ENCODE results near the gene ATP5MC2.
A peak's percentile ranks its signal among the peaks of the same experiment; 100 is the strongest.
"Not testable (repeated sequence)": the region's sequence is repeated elsewhere in the genome, so short reads cannot be mapped to it uniquely, and the experiment has no call there.

The ATP5MC2 gene

DNA sequence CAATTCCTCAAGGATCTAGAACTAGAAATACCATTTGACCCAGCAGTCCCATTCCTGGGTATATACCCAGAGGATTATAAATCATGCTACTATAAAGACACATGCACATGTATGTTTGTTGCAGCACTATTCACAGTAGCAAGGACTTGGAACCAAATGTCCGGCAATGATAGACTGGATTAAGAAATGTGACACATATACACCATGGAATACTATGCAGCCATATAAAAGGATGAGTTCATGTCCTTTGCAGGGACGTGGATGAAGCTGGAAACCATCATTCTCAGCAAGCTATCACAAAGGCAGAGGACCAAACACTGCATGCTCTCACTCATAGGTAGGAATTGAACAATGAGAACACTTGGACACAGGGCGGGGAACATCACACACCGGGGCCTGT, 29.6 kb downstream of the ATP5MC2 start:
- DNase-seq (ENCODE audit: low spot score): not testable (repeated sequence)

DNA sequence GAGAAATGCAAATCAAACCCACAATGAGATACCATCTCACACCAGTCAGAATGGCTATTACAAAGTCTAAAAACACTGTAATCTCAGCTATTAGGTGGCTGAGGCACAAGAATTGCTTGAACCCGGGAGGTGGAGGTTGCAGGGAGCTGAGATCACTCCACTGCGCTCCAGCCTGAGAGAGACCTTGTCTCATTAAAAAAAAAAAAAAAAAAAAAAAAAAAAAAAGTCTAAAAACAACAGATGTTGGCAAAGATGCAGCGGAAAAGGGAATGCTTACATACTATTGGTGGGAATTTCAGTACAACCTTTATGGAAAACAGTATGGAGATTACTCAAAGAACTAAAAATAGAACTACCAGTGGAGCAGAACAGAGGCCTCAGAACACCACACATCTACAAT, 30.7 kb downstream of the ATP5MC2 start:
- DNase-seq (ENCODE audit: low spot score): no peak

GRCh38 chr12:53644133-53644532, 31.8 kb downstream of the ATP5MC2 start:
- DNase-seq (ENCODE audit: low spot score): no peak

DNA sequence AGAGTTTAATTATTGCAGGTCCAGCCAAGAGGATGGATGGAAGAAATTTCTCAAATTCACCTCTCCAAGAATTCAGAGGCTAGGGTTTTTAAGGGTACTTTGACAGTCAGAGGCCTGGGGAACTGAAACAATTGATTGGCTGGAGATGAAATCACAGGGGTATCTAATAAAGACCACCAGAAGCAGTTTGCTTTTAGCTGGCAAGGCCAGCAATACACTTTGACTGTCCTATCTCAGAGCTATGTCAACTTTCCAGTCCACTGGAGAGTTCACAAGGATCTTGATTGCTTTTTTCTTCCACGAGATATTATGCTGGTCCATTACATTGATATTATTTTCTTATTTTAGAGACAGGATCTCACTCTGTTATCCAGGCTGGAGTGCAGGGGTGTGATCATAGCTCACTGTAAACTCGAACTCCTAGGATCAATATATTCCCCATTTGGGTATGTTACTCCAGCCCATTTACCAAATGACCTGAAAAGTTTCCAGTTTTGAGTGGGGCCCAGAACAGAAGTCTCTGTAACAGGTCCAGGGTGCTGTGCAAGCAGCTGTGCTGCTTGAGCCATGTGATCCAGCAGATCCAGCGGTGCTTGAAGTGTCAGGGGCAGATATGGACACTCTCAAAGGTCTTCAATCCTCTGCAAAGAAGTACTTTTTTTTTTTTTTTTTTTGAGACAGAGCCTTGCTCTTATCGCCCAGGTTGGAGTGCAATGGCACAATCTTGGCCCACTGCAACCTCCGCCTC, 32.5 kb downstream of the ATP5MC2 start:
- DNase-seq (ENCODE audit: low spot score): no peak

DNA sequence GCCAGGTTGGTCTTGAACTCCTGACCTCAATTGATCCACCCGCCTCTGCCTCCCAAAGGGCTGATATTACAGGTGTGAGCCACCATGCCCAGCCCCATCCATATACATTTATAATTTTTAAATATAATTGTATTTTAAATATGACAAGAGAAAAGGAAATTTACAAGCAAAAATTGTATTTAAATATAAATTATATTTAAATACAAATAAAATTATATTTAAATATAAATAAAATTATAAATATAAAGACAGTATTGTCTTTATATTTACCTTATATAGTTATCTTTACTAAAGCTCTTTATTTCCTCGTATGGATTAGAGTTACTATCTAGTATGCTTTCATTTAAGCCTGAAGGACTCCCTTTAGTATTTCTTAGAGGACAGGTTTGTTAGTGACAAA, 37.8 kb downstream of the ATP5MC2 start:
- no peak for DNase-seq (ENCODE audit: low spot score)

- no peak for DNase-seq (ENCODE audit: low spot score)
These were observed 39.2 kb downstream of the ATP5MC2 start for GRCh38 chr12:53636641-53637040.

- DNase-seq (ENCODE audit: low spot score): not testable (repeated sequence)
These were observed 40.2 kb downstream of the ATP5MC2 start for GRCh38 chr12:53635708-53636107.

GRCh38 chr12:53631721-53632120, 44.2 kb downstream of the ATP5MC2 start:
- peak; percentile 24 for DNase-seq (ENCODE audit: low spot score)

DNA sequence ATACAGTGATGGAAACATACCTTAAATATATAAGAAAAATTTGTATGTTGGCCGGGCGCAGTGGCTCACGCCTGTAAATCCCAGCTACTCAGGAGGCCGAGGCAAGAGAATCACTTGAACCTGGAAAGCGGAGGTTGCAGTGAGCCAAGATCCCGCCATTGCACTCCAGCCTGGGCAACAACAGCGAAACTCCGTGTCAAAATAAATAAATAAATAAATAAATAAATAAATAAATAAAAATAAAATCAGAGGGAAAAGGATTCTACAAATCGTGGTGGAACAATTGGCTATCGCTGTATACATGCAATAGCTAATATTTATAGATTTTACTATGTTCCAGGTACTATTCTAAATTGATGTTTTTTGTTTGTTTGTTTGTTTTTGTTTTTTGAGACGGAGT, 48.0 kb downstream of the ATP5MC2 start:
- no peak for DNase-seq (ENCODE audit: low spot score)

- no peak for DNase-seq (ENCODE audit: low spot score)
These were observed 49.1 kb downstream of the ATP5MC2 start for GRCh38 chr12:53626702-53627169.

- DNase-seq (ENCODE audit: low spot score): peak; percentile 100
These were observed 49.8 kb downstream of the ATP5MC2 start, which contains the start of gene ATF7 for GRCh38 chr12:53625946-53626701. Gene ATF7 (minus strand): TSS chr12:53626382. CDS start chr12:53601000, 25,382 bp downstream.

GRCh38 chr12:53625373-53625945, 50.4 kb downstream of the ATP5MC2 start:
- no peak for DNase-seq (ENCODE audit: low spot score)

- no peak for DNase-seq (ENCODE audit: low spot score)
These were observed 50.9 kb downstream of the ATP5MC2 start for GRCh38 chr12:53624956-53625355.

- DNase-seq (ENCODE audit: low spot score): no peak
These were observed 51.4 kb downstream of the ATP5MC2 start for GRCh38 chr12:53624458-53624857.

- no peak for DNase-seq (ENCODE audit: low spot score)
These were observed 52.1 kb downstream of the ATP5MC2 start for GRCh38 chr12:53623548-53624385.

GRCh38 chr12:53622724-53623123, 53.2 kb downstream of the ATP5MC2 start:
- no peak for DNase-seq (ENCODE audit: low spot score)

- no peak for DNase-seq (ENCODE audit: low spot score)
These were observed 57.6 kb downstream of the ATP5MC2 start for GRCh38 chr12:53618275-53618674.

DNA sequence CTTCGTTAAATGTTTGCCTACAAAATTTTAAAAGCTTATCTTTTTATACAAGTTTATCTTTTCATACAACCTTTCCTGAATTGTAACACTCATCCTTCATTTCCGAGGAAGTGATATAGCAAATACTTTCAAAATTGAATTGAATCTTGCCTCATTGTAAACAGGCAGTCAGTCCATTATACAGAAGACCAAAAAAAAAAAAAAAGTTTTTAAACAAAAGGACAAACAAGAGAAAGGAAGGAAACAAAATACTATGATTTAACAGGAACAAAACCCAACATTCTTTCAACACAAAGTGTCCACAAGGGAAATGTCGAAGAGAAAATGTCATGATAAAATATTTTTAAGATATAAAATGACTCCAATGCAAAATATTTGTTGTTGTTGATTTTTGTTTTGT, 58.2 kb downstream of the ATP5MC2 start:
- DNase-seq (ENCODE audit: low spot score): no peak

DNA sequence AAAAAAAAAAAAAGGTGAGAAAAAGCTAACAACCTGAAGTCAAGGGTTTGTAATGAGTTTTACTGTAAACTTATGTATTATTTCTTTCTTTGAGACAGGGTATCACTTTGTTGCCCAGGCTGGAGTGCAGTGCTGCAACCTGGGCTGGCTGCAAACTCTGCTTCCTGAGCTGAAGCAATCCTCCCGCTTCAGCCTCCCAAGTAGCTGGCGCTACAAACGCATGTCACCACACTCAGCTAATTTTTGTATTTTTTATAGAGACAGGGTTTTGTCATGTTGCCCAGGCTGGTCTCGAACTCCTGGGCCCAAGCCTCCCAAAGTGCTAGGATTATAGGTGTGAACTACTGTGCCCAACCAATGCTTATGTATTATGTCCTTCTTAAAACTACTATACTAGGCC, 58.9 kb downstream of the ATP5MC2 start:
- no peak for DNase-seq (ENCODE audit: low spot score)

All from ecto neural progenitor cell (in vitro differentiated cells).